Right lobe of liver (tissue), 6 donors: Measurements from ENCODE around the gene MCIDAS. TPM values are rescaled to one million over a fixed set of nuclear protein-coding genes. Genes with fewer than 3 reads are reported as not detected.

Experiments used
- ATAC-seq, 4 donors: fragments of 200-7000 bp; cut with Tn5 transposase; one replicate each; pipeline ENCODE4 v1.9.1; 2020; ENCODE audit warnings: mild to moderate bottlenecking in 4 of 4, moderate library complexity in 4 of 4
- DNase-seq, 3 donors: peaks; one replicate each; pipeline ENCODE4 v3.0.0-alpha.2; 2020
- H3K27ac ChIP-seq, 3 donors: fragments of 200-600 bp; one replicate each; pipeline ENCODE4 v1.8.0; 2022
- H3K27me3 ChIP-seq, 2 donors: fragments of 200-600 bp; one replicate each; pipeline ENCODE4 v1.8.0; 2022
- H3K36me3 ChIP-seq, 4 donors: fragments of 200-600 bp; sonication (generic) in 1 of 4; one replicate each; pipeline versions ENCODE4 v1.5.1 to v1.8.0; 2017 to 2022; ENCODE audit warnings: control low read depth in 1 of 4
- H3K4me1 ChIP-seq, 4 donors: fragments of 200-600 bp; sonication (generic) in 1 of 4; one replicate each; pipeline versions ENCODE4 v1.5.1 to v1.8.0; 2017 to 2022; ENCODE audit warnings: control low read depth in 1 of 4
- H3K4me3 ChIP-seq, 3 donors: fragments of 200-600 bp; one replicate each; pipeline ENCODE4 v1.8.0; 2022
- H3K9me3 ChIP-seq, 4 donors: fragments of 200-600 bp; sonication (generic) in 1 of 4; one replicate each; pipeline versions ENCODE4 v1.5.1 to v1.8.0; 2017 to 2022; ENCODE audit warnings: control low read depth in 1 of 4
- CTCF ChIP-seq, 4 donors: fragments of 200-600 bp in 3 of 4; fragments of 450-650 bp in 1 of 4; IDR thresholded peaks; one replicate each; pipeline versions ENCODE4 v1.5.1 to v1.8.0; 2016 to 2022; ENCODE audit warnings: antibody characterized with exemption in 4 of 4, mild to moderate bottlenecking in 2 of 4
- POLR2A ChIP-seq: fragments of 450-650 bp; IDR thresholded peaks from one replicate; pipeline ENCODE4 v1.6.1; 2017; ENCODE audit warnings: antibody characterized with exemption, mild to moderate bottlenecking
- WGBS: methylation state at CpG from one replicate; pipeline ENCODE4 v1.1.6; 2018; ENCODE audit warnings: low coverage, low lambda C conversion rate; ENCODE audit not compliant: insufficient coverage; ENCODE audit errors: missing lambda C conversion rate; 5-methylcytosine and 5-hydroxymethylcytosine counted together
- intact Hi-C, 2 donors: fragments of 100-400 bp; cut with DNase I; formaldehyde crosslinking; loops; one replicate each; pipeline versions ENCODE4 v1.11.2 to v1.14.1; 2022
- total RNA-seq, 6 experiments: library from RNA; depleted of rRNA in 2 of 6; stranded (reverse); fragments of >200 nt in 2 of 6; fragmentation: NEBNext Ultra II Directional in 3 of 6; extraction: Animal tissue kit (Norgen Biotek cat#: 25700) in 3 of 6; gene quantifications; one replicate each; pipeline versions ENCODE4 v1.1.0 to v1.2.4, GENCODE V29; 2016 to 2023
- donor health status: DM: no; HTN: yes; CAD: no.
- donor health status: DM: no; HTN: no; CAD: no.
- donor health status: DM: no; HTN: no; CAD: no.
- donor health status: DM: no; HTN: yes; CAD: no.
- donor health status: DM: no; HTN: yes; CAD: no.

The MCIDAS gene
- total RNA-seq, 6 experiments from 2014 or later = not detected

GRCh38 chr5:55219770-55220169 lies 7.3 kb downstream of the MCIDAS start:
- no peak overlapping the region for H3K4me3 ChIP-seq
- no peak overlapping the region for H3K27ac ChIP-seq
- peaks cover 0 to 50% of the 10 kb centered on the region in 2 donors for H3K27me3 ChIP-seq
- intact Hi-C loops = no loop called here
- no peaks in the 10 kb centered on the region for H3K9me3 ChIP-seq
- WGBS = 80% methylated on average over 3 of the region's 3 CpGs
- DNase-seq = no peak
- H3K36me3 ChIP-seq = no peaks in the 10 kb centered on the region
- no peak for ATAC-seq
- peaks cover 0 to 9% (median 0%) of the 10 kb centered on the region in 4 donors for H3K4me1 ChIP-seq
- TF ChIP-seq CTCF (IDR thresholded peaks at IDR 0.05) = no peak
- no peak for TF ChIP-seq POLR2A

GRCh38 chr5:55218967-55219366 lies 8.1 kb downstream of the MCIDAS start:
- intact Hi-C loops = no loop called here
- Histone ChIP-seq H3K27ac (no peak overlapping the region), H3K9me3 (no peaks in the 10 kb centered on the region), H3K36me3 (no peaks in the 10 kb centered on the region), H3K4me3 (no peak overlapping the region), H3K4me1 (peaks cover 0 to 9% (median 0%) of the 10 kb centered on the region in 4 donors), H3K27me3 (peaks cover 0 to 42% of the 10 kb centered on the region in 2 donors)
- TF ChIP-seq POLR2A = no peak
- TF ChIP-seq CTCF (IDR thresholded peaks at IDR 0.05) = no peak
- ATAC-seq = no peak
- 37% methylated on average over 4 of the region's 4 CpGs for WGBS
- peak in 1 of 3 donors; percentile 73 for DNase-seq

- no peaks in the 10 kb centered on the region for H3K4me1 ChIP-seq
- no peaks in the 10 kb centered on the region for H3K27me3 ChIP-seq
- no peak overlapping the region for H3K4me3 ChIP-seq
- intact Hi-C loops = no loop called here
- 59% methylated on average over 2 of the region's 2 CpGs for WGBS
- H3K36me3 ChIP-seq = no peaks in the 10 kb centered on the region
- H3K27ac ChIP-seq = no peak overlapping the region
- TF ChIP-seq CTCF (IDR thresholded peaks at IDR 0.05) (no peak), POLR2A (no peak)
- no peaks in the 10 kb centered on the region for H3K9me3 ChIP-seq
- no peak for ATAC-seq
- DNase-seq = no peak
These were observed 15.8 kb downstream of the MCIDAS start for GRCh38 chr5:55211184-55211874.

GRCh38 chr5:55205001-55205400 lies 22.1 kb downstream of the MCIDAS start:
- Histone ChIP-seq H3K27me3 (no peaks in the 10 kb centered on the region), H3K4me1 (no peaks in the 10 kb centered on the region), H3K27ac (no peak overlapping the region), H3K9me3 (no peaks in the 10 kb centered on the region), H3K36me3 (no peaks in the 10 kb centered on the region), H3K4me3 (no peak overlapping the region)
- no peak for TF ChIP-seq POLR2A
- TF ChIP-seq CTCF (IDR thresholded peaks at IDR 0.05) = no peak
- ATAC-seq = no peak
- intact Hi-C loops = no loop called here
- no peak for DNase-seq
- WGBS = 44% methylated on average over 2 of the region's 2 CpGs
